ENCODE results near the gene CKB. TPM values are rescaled to one million over a fixed set of nuclear protein-coding genes. Genes with fewer than 3 reads are reported as not detected.

The CKB gene
- total RNA-seq, 6 experiments from 2014 or later, result 3.6 to 57.1 (median 6.7) TPM

- peaks cover 0 to 21% (median 0%) of the 10 kb centered on the region in 4 donors for H3K4me1 ChIP-seq
- no peak overlapping the region for H3K27ac ChIP-seq
- WGBS (ENCODE audit: insufficient coverage, low coverage, low lambda C conversion rate, missing lambda C conversion rate), result 14% methylated on average over 7 of the region's 20 CpGs
- DNase-seq, result peak in 1 of 3 donors; percentile 59
- no peak overlapping the region for H3K4me3 ChIP-seq
- peak; percentile 18 to 34 (median 30) for ATAC-seq
- no peaks in the 10 kb centered on the region for H3K36me3 ChIP-seq
- H3K9me3 ChIP-seq, result no peaks in the 10 kb centered on the region
- peaks cover 0 to 10% of the 10 kb centered on the region in 2 donors for H3K27me3 ChIP-seq
- TF ChIP-seq CTCF (IDR thresholded peaks at IDR 0.05) (no peak), POLR2A (IDR thresholded peaks at IDR 0.05) (no peak)
- intact Hi-C loops (cut with DNase I), result loop anchor here in 1 of 2 donors (5.0 kb wide), 1 partner anchor 34 kb away; no protein-coding TSS in a partner anchor
Measured at GRCh38 chr14:103517721-103518421, 4.8 kb downstream of the CKB start.

GRCh38 chr14:103517174-103517566, 5.5 kb downstream of the CKB start:
- ATAC-seq, result no peak
- peak in 1 of 3 donors; percentile 40 for DNase-seq
- H3K9me3 ChIP-seq, result no peaks in the 10 kb centered on the region
- no peak overlapping the region for H3K27ac ChIP-seq
- WGBS (ENCODE audit: insufficient coverage, low coverage, low lambda C conversion rate, missing lambda C conversion rate), result 51% methylated on average over 3 of the region's 10 CpGs
- H3K4me1 ChIP-seq, result peaks cover 0 to 18% (median 0%) of the 10 kb centered on the region in 4 donors
- no peaks in the 10 kb centered on the region for H3K36me3 ChIP-seq
- H3K27me3 ChIP-seq, result peaks cover 0 to 9% of the 10 kb centered on the region in 2 donors
- intact Hi-C loops (cut with DNase I), result loop anchor here in 1 of 2 donors (5.0 kb wide), 1 partner anchor 35 kb away; no protein-coding TSS in a partner anchor
- no peak for TF ChIP-seq CTCF (IDR thresholded peaks at IDR 0.05)
- TF ChIP-seq POLR2A (IDR thresholded peaks at IDR 0.05), result no peak
- no peak overlapping the region for H3K4me3 ChIP-seq

- Histone ChIP-seq H3K4me1 (peaks cover 0 to 13% (median 0%) of the 10 kb centered on the region in 4 donors), H3K36me3 (no peaks in the 10 kb centered on the region), H3K9me3 (no peaks in the 10 kb centered on the region), H3K27me3 (peaks cover 0 to 5% of the 10 kb centered on the region in 2 donors), H3K27ac (no peak overlapping the region), H3K4me3 (no peak overlapping the region)
- peak in 1 of 3 donors; percentile 9 for DNase-seq
- WGBS (ENCODE audit: insufficient coverage, low coverage, low lambda C conversion rate, missing lambda C conversion rate), result 53% methylated on average over 7 of the region's 10 CpGs
- intact Hi-C loops (cut with DNase I), result loop anchor here in 1 of 2 donors (5.0 kb wide), 1 partner anchor 36 kb away; no protein-coding TSS in a partner anchor
- no peak for ATAC-seq
- no peak for TF ChIP-seq POLR2A (IDR thresholded peaks at IDR 0.05)
- no peak for TF ChIP-seq CTCF (IDR thresholded peaks at IDR 0.05)
Measured at GRCh38 chr14:103516426-103517173, 6.0 kb downstream of the CKB start.

- 78% methylated on average over 10 of the region's 18 CpGs for WGBS (ENCODE audit: insufficient coverage, low coverage, low lambda C conversion rate, missing lambda C conversion rate)
- Histone ChIP-seq H3K27me3 (no peaks in the 10 kb centered on the region), H3K36me3 (peaks cover 0 to 3% (median 0%) of the 10 kb centered on the region in 4 donors), H3K27ac (no peak overlapping the region), H3K9me3 (no peaks in the 10 kb centered on the region), H3K4me3 (no peak overlapping the region), H3K4me1 (peaks cover 0 to 5% (median 0%) of the 10 kb centered on the region in 4 donors)
- no peak for ATAC-seq
- DNase-seq, result peak in 2 of 3 donors; percentile 39 to 42
- intact Hi-C loops (cut with DNase I), result loop anchor here in 1 of 2 donors (5.0 kb wide), 1 partner anchor 37 kb away; no protein-coding TSS in a partner anchor
- TF ChIP-seq POLR2A (IDR thresholded peaks at IDR 0.05), result no peak
- no peak for TF ChIP-seq CTCF (IDR thresholded peaks at IDR 0.05)
Measured at GRCh38 chr14:103514596-103515421, 7.8 kb downstream of the CKB start.
